CD4-positive, alpha-beta T cell treated with Interleukin-10 for 1 hour (primary cell): Measurements from ENCODE around the gene RAI1.
A peak's percentile ranks its signal among the peaks of the same experiment; 100 is the strongest.

Experiments
- DNase-seq: peaks from one replicate; pipeline ENCODE4 v3.0.0-alpha.2; 2020

RAI1 gene

GRCh38 chr17:17836818-17837379, 155.6 kb downstream of the RAI1 start, which contains the start of gene SREBF1:
TSS of gene SREBF1 (minus strand) at chr17:17836986. CDS start at chr17:17836817, 169 bp downstream.
- peak; percentile 80 for DNase-seq

- no peak for DNase-seq
Observed at GRCh38 chr17:17837380-17837821, 156.1 kb downstream of the RAI1 start.

- DNase-seq: no peak
Observed at GRCh38 chr17:17837966-17838962, 157.0 kb downstream of the RAI1 start.

GRCh38 chr17:17839791-17840707, 158.8 kb downstream of the RAI1 start:
- peak; percentile 86 for DNase-seq

- no peak for DNase-seq
Observed at GRCh38 chr17:17840751-17841591, 159.7 kb downstream of the RAI1 start.

- DNase-seq: no peak
Observed at GRCh38 chr17:17841601-17842025, 160.4 kb downstream of the RAI1 start.

- DNase-seq: no peak
Observed at GRCh38 chr17:17842111-17842876, 161.0 kb downstream of the RAI1 start.

- no peak for DNase-seq
Observed at GRCh38 chr17:17843096-17843495, 161.8 kb downstream of the RAI1 start.

GRCh38 chr17:17844079-17844478, 162.8 kb downstream of the RAI1 start:
- DNase-seq: no peak

GRCh38 chr17:17844500-17844899, 163.2 kb downstream of the RAI1 start:
- no peak for DNase-seq

- DNase-seq: no peak
Observed at GRCh38 chr17:17845046-17845775, 164.0 kb downstream of the RAI1 start.

- no peak for DNase-seq
Observed at GRCh38 chr17:17846003-17846402, 164.7 kb downstream of the RAI1 start.

- no peak for DNase-seq
Observed at GRCh38 chr17:17846645-17847044, 165.4 kb downstream of the RAI1 start.

GRCh38 chr17:17847118-17847689, 165.9 kb downstream of the RAI1 start:
- DNase-seq: no peak

- DNase-seq: no peak
Observed at GRCh38 chr17:17847726-17848125, 166.5 kb downstream of the RAI1 start.

- no peak for DNase-seq
Observed at GRCh38 chr17:17848311-17849082, 167.2 kb downstream of the RAI1 start.

GRCh38 chr17:17849147-17849820, 168.0 kb downstream of the RAI1 start:
- DNase-seq: peak; percentile 91

- DNase-seq: peak; percentile 86
Observed at GRCh38 chr17:17849845-17850373, 168.7 kb downstream of the RAI1 start.
